ENCODE measurements around the gene TMEM87A.
A peak's percentile ranks its signal among the peaks of the same experiment; 100 is the strongest.

DNA sequence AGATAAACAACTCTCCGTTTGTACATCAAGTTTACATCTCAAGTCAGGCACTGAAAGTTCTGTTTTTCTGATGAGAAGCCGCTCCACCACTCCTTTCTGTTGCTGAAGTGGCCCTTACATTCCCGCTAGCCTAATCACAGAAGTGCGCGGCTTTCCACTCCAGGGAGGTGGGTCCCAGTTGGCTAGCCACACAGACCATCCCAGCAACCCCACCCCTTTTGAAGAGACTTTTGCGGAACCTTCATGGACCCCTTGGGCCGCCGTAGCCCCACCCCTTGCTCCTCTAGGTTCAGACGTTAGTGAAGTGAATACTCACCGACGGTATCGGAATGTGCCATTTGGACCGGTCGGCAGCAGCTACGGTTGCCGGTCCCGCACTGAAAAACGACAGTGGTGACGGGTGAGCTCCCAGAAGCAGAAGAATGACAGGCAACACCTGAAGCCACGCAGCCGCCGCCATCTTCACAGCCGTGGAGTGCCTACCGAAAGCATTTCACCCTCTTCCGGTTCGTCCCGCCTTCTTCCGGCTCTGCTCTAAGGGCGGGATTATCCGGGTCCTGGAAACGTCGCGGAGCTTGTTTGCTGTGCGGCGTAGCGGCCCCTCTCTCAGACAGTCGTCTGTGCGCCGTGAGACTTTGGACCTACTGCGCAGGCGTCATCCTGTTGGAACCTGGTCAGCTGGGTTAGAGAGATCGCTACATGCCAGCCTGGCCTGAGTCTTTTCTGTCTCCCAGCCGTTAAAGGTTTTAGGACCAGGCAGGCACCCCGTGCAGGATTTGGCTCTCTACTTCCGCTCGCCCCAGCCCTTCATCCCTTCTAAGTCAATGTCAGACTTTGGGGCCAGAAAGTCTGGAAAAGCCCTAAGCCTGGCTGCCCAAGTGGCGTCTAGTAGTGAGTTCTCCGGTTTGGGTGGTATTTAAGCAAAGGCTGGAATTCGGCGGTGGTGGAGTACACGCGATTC lies at the start of gene TMEM87A, which contains the start of gene GANC:
- TF ChIP-seq, protein P1, sequence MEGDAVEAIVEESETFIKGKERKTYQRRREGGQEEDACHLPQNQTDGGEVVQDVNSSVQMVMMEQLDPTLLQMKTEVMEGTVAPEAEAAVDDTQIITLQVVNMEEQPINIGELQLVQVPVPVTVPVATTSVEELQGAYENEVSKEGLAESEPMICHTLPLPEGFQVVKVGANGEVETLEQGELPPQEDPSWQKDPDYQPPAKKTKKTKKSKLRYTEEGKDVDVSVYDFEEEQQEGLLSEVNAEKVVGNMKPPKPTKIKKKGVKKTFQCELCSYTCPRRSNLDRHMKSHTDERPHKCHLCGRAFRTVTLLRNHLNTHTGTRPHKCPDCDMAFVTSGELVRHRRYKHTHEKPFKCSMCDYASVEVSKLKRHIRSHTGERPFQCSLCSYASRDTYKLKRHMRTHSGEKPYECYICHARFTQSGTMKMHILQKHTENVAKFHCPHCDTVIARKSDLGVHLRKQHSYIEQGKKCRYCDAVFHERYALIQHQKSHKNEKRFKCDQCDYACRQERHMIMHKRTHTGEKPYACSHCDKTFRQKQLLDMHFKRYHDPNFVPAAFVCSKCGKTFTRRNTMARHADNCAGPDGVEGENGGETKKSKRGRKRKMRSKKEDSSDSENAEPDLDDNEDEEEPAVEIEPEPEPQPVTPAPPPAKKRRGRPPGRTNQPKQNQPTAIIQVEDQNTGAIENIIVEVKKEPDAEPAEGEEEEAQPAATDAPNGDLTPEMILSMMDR (IDR thresholded peaks at IDR 0.05): no peak
- TF ChIP-seq EP300 (IDR thresholded peaks at IDR 0.05): peak; percentile 45

All from stomach (tissue), 4 donors.